Measurements from ENCODE around the gene TRIM45. TPM values are rescaled to one million over a fixed set of nuclear protein-coding genes. Genes with fewer than 3 reads are reported as not detected.
A peak's percentile ranks its signal among the peaks of the same experiment; 100 is the strongest.
"Not testable (repeated sequence)": the region's sequence is repeated elsewhere in the genome, so short reads cannot be mapped to it uniquely, and the experiment has no call there.

TRIM45 gene
- total RNA-seq, 1 experiment from 2014 or later = 3.2 TPM

GRCh38 chr1:117104986-117105385 is 16.6 kb downstream of the TRIM45 start:
- BruUV-seq (replicated peaks) = no TSS peak
- Histone ChIP-seq H3K9me3 (ENCODE audit: low read depth, low read length, poor library complexity, severe bottlenecking) (no peaks in the 10 kb centered on the region), H3K27me3 (replicated peaks; ENCODE audit: insufficient read depth, low read depth, low read length, poor library complexity) (no peaks in the 10 kb centered on the region), H3K36me3 (ENCODE audit: insufficient read depth, low read length, poor library complexity, severe bottlenecking) (peaks cover 6% of the 10 kb centered on the region), H3K27ac (ENCODE audit: low read depth, low read length, poor library complexity, severe bottlenecking) (no peak overlapping the region), H3K4me1 (ENCODE audit: insufficient read depth, low read length, poor library complexity, severe bottlenecking) (no peaks in the 10 kb centered on the region), H3K4me3 (ENCODE audit: low read depth, low read length, poor library complexity, severe bottlenecking) (no peak overlapping the region)
- intact Hi-C loops (cut with micrococcal nuclease; ENCODE audit: unreplicated experiment) = no loop called here
- ChIA-PET POLR2A (ENCODE audit: low non-redundant PET) (no interaction called here), CTCF (no interaction called here)
- TF ChIP-seq, protein P1, sequence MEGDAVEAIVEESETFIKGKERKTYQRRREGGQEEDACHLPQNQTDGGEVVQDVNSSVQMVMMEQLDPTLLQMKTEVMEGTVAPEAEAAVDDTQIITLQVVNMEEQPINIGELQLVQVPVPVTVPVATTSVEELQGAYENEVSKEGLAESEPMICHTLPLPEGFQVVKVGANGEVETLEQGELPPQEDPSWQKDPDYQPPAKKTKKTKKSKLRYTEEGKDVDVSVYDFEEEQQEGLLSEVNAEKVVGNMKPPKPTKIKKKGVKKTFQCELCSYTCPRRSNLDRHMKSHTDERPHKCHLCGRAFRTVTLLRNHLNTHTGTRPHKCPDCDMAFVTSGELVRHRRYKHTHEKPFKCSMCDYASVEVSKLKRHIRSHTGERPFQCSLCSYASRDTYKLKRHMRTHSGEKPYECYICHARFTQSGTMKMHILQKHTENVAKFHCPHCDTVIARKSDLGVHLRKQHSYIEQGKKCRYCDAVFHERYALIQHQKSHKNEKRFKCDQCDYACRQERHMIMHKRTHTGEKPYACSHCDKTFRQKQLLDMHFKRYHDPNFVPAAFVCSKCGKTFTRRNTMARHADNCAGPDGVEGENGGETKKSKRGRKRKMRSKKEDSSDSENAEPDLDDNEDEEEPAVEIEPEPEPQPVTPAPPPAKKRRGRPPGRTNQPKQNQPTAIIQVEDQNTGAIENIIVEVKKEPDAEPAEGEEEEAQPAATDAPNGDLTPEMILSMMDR (conservative IDR thresholded peaks at IDR 0.05; ENCODE audit: low read depth, low read length) = no peak
- no peak for TF ChIP-seq EZH2 (IDR thresholded peaks at IDR 0.05; ENCODE audit: borderline replicate concordance, low read depth, low read length, poor library complexity, severe bottlenecking)
- no peak for DNase-seq (ENCODE audit: low spot score)

- H3K27ac ChIP-seq (ENCODE audit: low read depth, low read length, poor library complexity, severe bottlenecking); H3K4me1 ChIP-seq (ENCODE audit: insufficient read depth, low read length, poor library complexity, severe bottlenecking); H3K9me3 ChIP-seq (ENCODE audit: low read depth, low read length, poor library complexity, severe bottlenecking); CTCF ChIA-PET; POLR2A ChIA-PET (ENCODE audit: low non-redundant PET); intact Hi-C loops (cut with micrococcal nuclease; ENCODE audit: unreplicated experiment); H3K4me3 ChIP-seq (ENCODE audit: low read depth, low read length, poor library complexity, severe bottlenecking); H3K27me3 ChIP-seq (replicated peaks; ENCODE audit: insufficient read depth, low read depth, low read length, poor library complexity); DNase-seq (ENCODE audit: low spot score): not testable (repeated sequence)
- H3K36me3 ChIP-seq (ENCODE audit: insufficient read depth, low read length, poor library complexity, severe bottlenecking) = peaks cover 30% of the 10 kb centered on the region
- TSS peak; percentile 35 for BruUV-seq (replicated peaks)
Observed at GRCh38 chr1:117101858-117102257, 19.7 kb downstream of the TRIM45 start.

DNA sequence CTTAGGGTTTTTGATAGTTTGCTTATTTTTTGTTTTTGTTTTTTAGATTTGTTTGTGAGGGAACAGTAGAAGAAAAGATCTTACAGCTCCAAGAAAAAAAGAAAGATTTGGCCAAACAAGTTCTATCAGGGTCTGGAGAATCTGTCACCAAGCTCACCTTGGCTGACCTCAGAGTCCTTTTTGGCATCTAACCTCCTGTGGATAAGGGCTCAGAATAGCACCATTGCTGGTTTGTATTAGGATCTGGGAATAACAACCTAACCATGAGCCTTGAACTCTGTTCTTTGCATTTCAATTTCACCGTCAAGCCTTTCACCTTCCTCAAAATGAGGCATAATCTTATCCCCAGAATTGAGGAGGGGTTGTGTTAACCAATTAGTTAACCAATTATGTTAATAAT is 20.2 kb downstream of the TRIM45 start:
- no peak for DNase-seq (ENCODE audit: low spot score)
- intact Hi-C loops (cut with micrococcal nuclease; ENCODE audit: unreplicated experiment) = no loop called here
- Histone ChIP-seq H3K36me3 (ENCODE audit: insufficient read depth, low read length, poor library complexity, severe bottlenecking) (peaks cover 35% of the 10 kb centered on the region), H3K9me3 (ENCODE audit: low read depth, low read length, poor library complexity, severe bottlenecking) (no peaks in the 10 kb centered on the region), H3K4me3 (ENCODE audit: low read depth, low read length, poor library complexity, severe bottlenecking) (no peak overlapping the region), H3K27ac (ENCODE audit: low read depth, low read length, poor library complexity, severe bottlenecking) (no peak overlapping the region), H3K27me3 (replicated peaks; ENCODE audit: insufficient read depth, low read depth, low read length, poor library complexity) (no peaks in the 10 kb centered on the region), H3K4me1 (ENCODE audit: insufficient read depth, low read length, poor library complexity, severe bottlenecking) (no peaks in the 10 kb centered on the region)
- ChIA-PET CTCF (no interaction called here), POLR2A (ENCODE audit: low non-redundant PET) (no interaction called here)
- no TSS peak for BruUV-seq (replicated peaks)
- TF ChIP-seq, protein P1 (conservative IDR thresholded peaks at IDR 0.05; ENCODE audit: low read depth, low read length) = no peak
- no peak for TF ChIP-seq EZH2 (IDR thresholded peaks at IDR 0.05; ENCODE audit: borderline replicate concordance, low read depth, low read length, poor library complexity, severe bottlenecking)

- peaks cover 52% of the 10 kb centered on the region for H3K36me3 ChIP-seq (ENCODE audit: insufficient read depth, low read length, poor library complexity, severe bottlenecking)
- TF ChIP-seq, protein P1 (conservative IDR thresholded peaks at IDR 0.05; ENCODE audit: low read depth, low read length) = no peak
- no peak for TF ChIP-seq EZH2 (IDR thresholded peaks at IDR 0.05; ENCODE audit: borderline replicate concordance, low read depth, low read length, poor library complexity, severe bottlenecking)
- H3K4me3 ChIP-seq (ENCODE audit: low read depth, low read length, poor library complexity, severe bottlenecking) = no peak overlapping the region
- ChIA-PET POLR2A (ENCODE audit: low non-redundant PET) (no interaction called here), CTCF (no interaction called here)
- H3K9me3 ChIP-seq (ENCODE audit: low read depth, low read length, poor library complexity, severe bottlenecking) = no peaks in the 10 kb centered on the region
- no TSS peak for BruUV-seq (replicated peaks)
- H3K27ac ChIP-seq (ENCODE audit: low read depth, low read length, poor library complexity, severe bottlenecking) = no peak overlapping the region
- DNase-seq (ENCODE audit: low spot score) = no peak
- no peaks in the 10 kb centered on the region for H3K27me3 ChIP-seq (replicated peaks; ENCODE audit: insufficient read depth, low read depth, low read length, poor library complexity)
- intact Hi-C loops (cut with micrococcal nuclease; ENCODE audit: unreplicated experiment) = no loop called here
- peaks cover 12% of the 10 kb centered on the region for H3K4me1 ChIP-seq (ENCODE audit: insufficient read depth, low read length, poor library complexity, severe bottlenecking)
Observed at GRCh38 chr1:117098287-117098890, 23.2 kb downstream of the TRIM45 start.
